Activated gamma-delta T cell (primary cell): ENCODE results near the gene ZNF274.
A peak's percentile ranks its signal among the peaks of the same experiment; 100 is the strongest.
"Not testable (repeated sequence)": the region's sequence is repeated elsewhere in the genome, so short reads cannot be mapped to it uniquely, and the experiment has no call there.

Experiments used
- DNase-seq: peaks from one replicate; lab custom pipeline; 2025; lab: John Stamatoyannopoulos, UW
- total RNA-seq, 2 donors: gene quantifications; one replicate each; lab custom pipeline; 2026; lab: John Stamatoyannopoulos, UW

Gene ZNF274
- total RNA-seq = 124 to 125 reads per million in 2 donors

GRCh38 chr19:58182989-58183816 lies at the start of gene ZNF274:
Gene ZNF274, plus strand, starts transcription at chr19:58183061. Its CDS starts 905 bp downstream, at chr19:58183966.
- DNase-seq = peak; percentile 86

GRCh38 chr19:58134244-58134643 lies 48.6 kb upstream of the ZNF274 start:
- no peak for DNase-seq

- DNase-seq = no peak
These were observed 37.0 kb upstream of the ZNF274 start for GRCh38 chr19:58145849-58146248.

GRCh38 chr19:58147475-58147874 lies 35.4 kb upstream of the ZNF274 start:
- DNase-seq = not testable (repeated sequence)

GRCh38 chr19:58150328-58150921 lies 32.4 kb upstream of the ZNF274 start, which contains the start of gene ZNF329:
Gene ZNF329, minus strand, starts transcription at chr19:58150789. Its CDS starts 21,286 bp downstream, at chr19:58129503.
- peak; percentile 64 for DNase-seq

GRCh38 chr19:58153386-58153785 lies 29.5 kb upstream of the ZNF274 start:
- DNase-seq = no peak

GRCh38 chr19:58154287-58154678 lies 28.6 kb upstream of the ZNF274 start:
- no peak for DNase-seq

GRCh38 chr19:58154679-58155648 lies 27.9 kb upstream of the ZNF274 start:
- DNase-seq = peak; percentile 80

GRCh38 chr19:58157045-58157728 lies 25.7 kb upstream of the ZNF274 start:
- no peak for DNase-seq

GRCh38 chr19:58166268-58166667 lies 16.6 kb upstream of the ZNF274 start:
- no peak for DNase-seq

GRCh38 chr19:58166708-58167280 lies 16.1 kb upstream of the ZNF274 start:
- DNase-seq = no peak

GRCh38 chr19:58170860-58171259 lies 12.0 kb upstream of the ZNF274 start:
- no peak for DNase-seq

- no peak for DNase-seq
These were observed 822 bp upstream of the ZNF274 start for GRCh38 chr19:58181902-58182576.

- peak; percentile 53 for DNase-seq
These were observed 278 bp upstream of the ZNF274 start for GRCh38 chr19:58182577-58182988.

GRCh38 chr19:58183817-58184215 lies 955 bp downstream of the ZNF274 start:
- DNase-seq = no peak

- no peak for DNase-seq
These were observed 14.2 kb downstream of the ZNF274 start for GRCh38 chr19:58196901-58197616.

GRCh38 chr19:58203814-58204475 lies 21.1 kb downstream of the ZNF274 start:
- no peak for DNase-seq

GRCh38 chr19:58204566-58204965 lies 21.7 kb downstream of the ZNF274 start:
- DNase-seq = no peak

GRCh38 chr19:58209577-58209976 lies 26.7 kb downstream of the ZNF274 start:
- DNase-seq = no peak
